Right ventricle myocardium inferior (tissue), 1 donor: Measurements from ENCODE around the gene STEAP3. TPM values are rescaled to one million over a fixed set of nuclear protein-coding genes. Genes with fewer than 3 reads are reported as not detected.

Experiments
- ATAC-seq: fragments of 200-7000 bp; cut with Tn5 transposase; one replicate; pipeline ENCODE4 v1.9.1; 2020; ENCODE audit warnings: mild to moderate bottlenecking, moderate library complexity
- DNase-seq: peaks from one replicate; pipeline ENCODE4 v3.0.0; 2021; ENCODE audit errors: missing footprints
- intact Hi-C: fragments of 100-400 bp; cut with DNase I; formaldehyde crosslinking; loops from one replicate; pipeline ENCODE4 v1.11.0; 2022
- long read RNA-seq: library from polyadenylated mRNA; unstranded; transcript quantifications from one replicate; pipeline ENCODE4 v2.0.0, GENCODE V29; 2021
- total RNA-seq: library from RNA; stranded (reverse); fragmentation: NEBNext Ultra II Directional; extraction: Animal tissue kit (Norgen Biotek cat#: 25700); gene quantifications from one replicate; pipeline ENCODE4 v1.2.1, GENCODE V29; 2021
- donor health status: DM: no; HTN: yes; CAD: no; lungs with severe emphysema.

Gene STEAP3
- total RNA-seq: 12.9 TPM
- long read RNA-seq, transcript STEAP3-202 (5 exons, 1,871 nt): major isoform, 8 of 13 reads
- long read RNA-seq, partial matches to known transcripts: 2 of 13 reads
- long read RNA-seq, other reads (novel, unspliced or antisense): 2 of 13 reads

DNA sequence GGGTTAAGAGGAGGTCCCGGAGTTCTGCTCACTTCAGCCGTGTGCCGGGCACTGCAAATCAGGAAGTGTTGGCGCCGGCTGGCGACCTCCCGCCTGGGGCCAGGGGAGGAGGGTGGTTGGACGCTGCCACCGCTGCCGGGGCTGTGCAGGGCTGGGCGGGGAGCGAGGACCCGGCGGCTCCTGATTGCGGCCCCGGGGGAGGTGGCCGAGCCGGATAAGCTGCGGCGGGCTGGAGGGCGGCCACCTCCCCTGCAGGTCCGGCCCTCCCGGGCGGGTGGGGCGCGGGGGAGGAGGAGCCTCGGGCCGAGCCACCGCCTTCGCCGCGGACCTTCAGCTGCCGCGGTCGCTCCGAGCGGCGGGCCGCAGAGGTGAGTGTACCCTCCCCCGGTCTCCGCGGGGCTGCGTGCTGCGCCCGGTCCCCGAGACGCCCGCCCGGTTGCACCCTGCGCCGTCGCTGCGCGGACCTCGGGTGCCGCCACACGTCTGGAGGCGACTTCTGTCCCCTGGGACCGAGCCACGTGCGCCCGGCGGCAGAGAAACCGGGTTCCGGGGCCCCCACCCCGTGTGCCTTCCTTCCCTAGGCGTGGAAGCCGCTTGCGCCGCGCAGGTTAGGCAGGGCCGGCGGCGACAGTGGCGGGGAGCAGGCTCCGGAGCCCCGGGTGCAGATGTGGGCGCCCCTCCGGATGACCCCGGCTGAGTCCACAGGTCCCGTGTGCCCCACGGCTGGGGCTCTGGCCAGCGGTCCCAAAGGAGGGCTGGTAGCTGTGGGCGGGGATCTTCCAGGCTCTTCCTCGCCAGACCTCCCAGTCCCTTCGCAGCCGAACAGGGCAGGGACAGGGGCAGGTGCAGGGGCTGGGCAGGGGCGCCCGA lies at the start of gene STEAP3:
Gene STEAP3 (plus strand): TSS at position 314 of the 870 bp plus-strand sequence. CDS start 7,179 bp downstream, outside the sequence.
- DNase-seq (peak; percentile 84), ATAC-seq (peak; percentile 93)
- intact Hi-C loops: loop anchor here (5.0 kb wide), 2 partner anchors 69 to 89 kb away; no protein-coding TSS in a partner anchor

DNA sequence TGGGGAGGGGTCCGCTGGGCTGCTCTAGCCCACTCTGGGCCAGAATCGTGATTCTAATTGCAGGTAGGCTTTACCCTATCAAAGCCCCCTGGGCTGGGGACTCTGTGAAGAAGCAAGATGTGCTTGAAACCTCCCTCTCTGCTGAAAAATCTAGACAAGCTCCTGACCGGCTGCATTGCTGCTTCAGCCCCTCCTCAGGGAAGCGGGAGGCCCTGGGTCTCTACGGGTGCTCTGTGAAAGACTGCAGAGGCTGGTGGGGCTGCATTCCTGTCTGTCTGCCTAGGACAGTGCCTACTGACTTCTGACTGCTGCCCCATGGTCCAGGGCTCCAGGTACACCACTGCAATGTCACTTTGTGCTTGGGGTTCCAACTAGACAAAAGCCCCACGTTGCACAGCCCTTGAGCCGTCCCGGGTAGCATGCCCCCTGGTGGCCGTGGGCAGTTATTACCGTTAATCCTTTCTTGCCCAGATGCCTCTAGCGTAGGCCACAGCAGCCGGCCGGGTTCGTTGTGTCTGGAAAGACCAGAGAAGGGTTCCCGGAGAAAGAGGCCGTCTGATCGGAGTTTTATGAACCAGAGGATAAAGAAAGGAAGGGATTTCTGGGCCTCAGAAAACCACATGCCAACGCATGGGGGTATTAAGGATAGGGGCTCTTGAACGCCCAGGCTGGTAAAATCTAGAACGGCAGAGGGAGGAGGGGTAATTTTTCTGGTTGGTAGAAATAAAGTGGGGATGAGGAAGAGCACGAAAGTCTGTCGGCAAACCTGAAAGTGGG lies 49.2 kb upstream of the STEAP3 start:
- ATAC-seq: no peak
- DNase-seq: no peak
- intact Hi-C loops: loop anchor here (5.0 kb wide), 1 partner anchor 162 kb away; no protein-coding TSS in a partner anchor

- no peak for ATAC-seq
- intact Hi-C loops: loop anchor here (5.0 kb wide), 1 partner anchor 163 kb away; no protein-coding TSS in a partner anchor
Measured at GRCh38 chr2:119174993-119175347, 48.7 kb upstream of the STEAP3 start.

GRCh38 chr2:119175517-119175916 lies 48.1 kb upstream of the STEAP3 start:
- intact Hi-C loops: no loop called here
- ATAC-seq (no peak), DNase-seq (no peak)

More at GRCh38 chr2:119174993-119175347, 48.7 kb upstream of the STEAP3 start:
- no peak for DNase-seq

DNA sequence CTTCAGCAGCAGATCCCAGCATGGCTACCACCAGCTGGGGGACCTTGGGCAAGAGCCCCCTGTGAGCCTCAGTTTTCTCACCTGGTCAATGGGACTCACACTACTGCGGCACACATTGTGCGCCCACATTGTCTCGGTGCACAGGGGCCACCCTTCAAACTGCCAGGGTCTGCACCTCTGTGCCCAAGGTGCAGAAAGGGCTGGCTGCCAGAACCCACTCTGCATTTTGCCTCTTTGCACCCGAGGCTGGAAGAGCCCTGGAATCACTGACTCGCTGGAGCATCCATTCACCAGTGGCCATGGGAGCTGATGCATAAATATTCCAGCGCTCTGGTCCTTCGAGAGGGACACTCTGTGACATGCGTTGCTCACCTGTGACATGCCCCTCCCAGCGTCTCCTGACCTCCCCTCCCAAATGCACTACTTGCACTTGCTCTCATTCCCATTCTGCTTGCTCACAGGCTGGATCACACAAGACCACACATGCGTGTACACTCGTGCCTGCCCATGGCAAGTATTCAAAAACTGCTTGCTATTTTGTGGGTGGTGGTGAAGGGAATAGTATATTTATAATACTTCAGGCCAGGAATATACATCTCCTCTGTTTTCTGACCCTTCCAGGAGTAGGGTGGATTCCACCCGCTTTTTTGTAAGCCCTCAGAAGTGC lies 46.3 kb upstream of the STEAP3 start:
- intact Hi-C loops: no loop called here
- ATAC-seq (no peak), DNase-seq (no peak)

- DNase-seq (no peak), ATAC-seq (no peak)
- intact Hi-C loops: no loop called here
Measured at GRCh38 chr2:119177838-119178190, 45.8 kb upstream of the STEAP3 start.

- DNase-seq (no peak), ATAC-seq (no peak)
- intact Hi-C loops: no loop called here
Measured at GRCh38 chr2:119178776-119179175, 44.9 kb upstream of the STEAP3 start.

DNA sequence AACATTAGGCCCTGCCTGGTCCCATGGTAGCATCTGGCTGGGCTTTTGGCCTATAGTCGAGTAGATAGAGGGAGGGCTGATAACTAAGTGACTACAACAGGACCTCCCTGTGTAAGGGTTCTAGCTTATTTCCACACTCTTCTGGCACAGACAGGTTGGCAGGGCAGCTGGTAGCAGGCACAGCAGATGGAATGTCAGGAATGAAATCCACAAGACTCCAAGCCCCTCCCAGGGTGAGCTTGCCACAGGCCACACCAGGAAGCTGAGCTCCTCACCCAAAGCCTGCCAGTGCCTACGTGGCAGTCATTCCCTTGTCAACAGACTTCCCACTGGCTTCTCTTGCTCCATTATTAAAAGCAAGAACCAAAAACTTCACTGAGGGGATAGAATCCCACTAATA lies 44.4 kb upstream of the STEAP3 start:
- DNase-seq (no peak), ATAC-seq (peak; percentile 42)
- intact Hi-C loops: no loop called here

DNA sequence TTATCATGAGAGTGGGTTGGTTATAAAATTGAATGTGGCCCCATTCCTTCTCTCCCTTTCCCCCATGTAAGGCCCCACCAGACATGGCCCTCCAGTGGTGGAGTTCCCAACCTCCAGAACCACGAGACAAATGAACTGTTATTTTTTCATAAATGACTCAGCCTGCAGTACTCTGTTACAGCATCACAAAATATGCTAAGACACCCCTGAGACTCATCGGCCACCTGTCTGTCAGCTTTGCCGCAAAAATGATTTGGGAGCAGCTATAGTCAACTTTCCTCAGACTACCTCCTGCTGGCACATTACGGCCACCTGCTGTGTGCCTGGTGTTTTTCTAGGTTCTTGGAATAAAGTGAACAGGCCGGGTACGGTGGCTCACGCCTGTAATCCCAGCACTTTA lies 43.6 kb upstream of the STEAP3 start:
- no peak for ATAC-seq
- DNase-seq: no peak
- intact Hi-C loops: no loop called here

DNA sequence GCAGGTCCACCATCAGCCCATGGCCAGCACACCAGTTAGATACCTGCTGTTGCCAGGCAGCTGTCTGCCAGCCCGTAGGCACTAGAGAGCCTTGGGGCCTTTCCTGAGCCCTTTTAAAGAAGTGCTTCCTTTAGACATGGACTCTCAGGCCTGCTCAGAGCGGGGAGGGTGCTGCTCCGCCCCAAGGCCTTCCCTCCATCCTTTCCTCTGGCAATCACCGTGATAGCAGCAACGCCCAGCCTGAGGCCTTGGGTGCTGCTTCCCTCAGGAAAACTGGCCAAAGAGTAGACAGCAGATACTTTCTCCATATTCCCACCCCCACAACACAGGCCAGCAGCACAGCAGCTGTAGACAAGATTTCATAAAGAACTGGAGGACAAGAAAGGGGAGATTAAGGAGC lies 42.7 kb upstream of the STEAP3 start:
- intact Hi-C loops: no loop called here
- ATAC-seq: no peak

GRCh38 chr2:119181391-119181790 lies 42.2 kb upstream of the STEAP3 start:
- DNase-seq (no peak), ATAC-seq (no peak)
- intact Hi-C loops: no loop called here

More for the DNA sequence above, 42.7 kb upstream of the STEAP3 start:
- no peak for DNase-seq

DNA sequence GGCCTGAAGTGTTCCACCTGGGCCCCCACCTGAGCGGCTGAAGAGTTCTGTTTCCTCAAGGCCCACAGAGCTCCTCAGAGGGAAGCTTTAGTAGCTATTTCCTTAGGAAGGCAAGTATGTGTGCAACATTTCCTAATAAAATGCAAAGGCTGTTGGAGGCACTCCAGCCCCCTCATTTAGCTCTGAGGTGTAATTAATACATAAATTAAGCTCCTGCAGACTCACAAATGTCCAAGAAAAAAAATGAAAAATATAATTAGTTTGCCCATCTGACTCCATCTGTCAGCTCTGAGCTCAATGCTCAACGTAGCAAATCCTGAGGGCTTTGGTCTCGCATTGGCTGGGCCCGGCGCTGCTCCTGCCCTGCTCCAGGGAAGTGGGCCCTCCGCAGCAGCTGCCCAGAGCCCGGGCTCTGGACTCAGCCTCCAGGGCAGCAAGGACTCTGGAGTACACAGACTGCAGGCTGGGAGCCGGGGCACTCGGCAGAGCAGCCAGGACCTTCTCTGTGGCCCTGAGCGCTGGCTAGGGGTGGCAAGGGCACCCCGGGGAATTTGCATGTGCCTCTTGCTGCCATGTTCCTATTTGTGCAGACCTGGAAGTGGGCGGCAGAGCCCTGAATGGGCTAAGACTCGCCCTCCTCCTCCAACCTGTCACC lies 41.7 kb upstream of the STEAP3 start:
- no peak for DNase-seq
- intact Hi-C loops: no loop called here
- ATAC-seq: no peak

DNA sequence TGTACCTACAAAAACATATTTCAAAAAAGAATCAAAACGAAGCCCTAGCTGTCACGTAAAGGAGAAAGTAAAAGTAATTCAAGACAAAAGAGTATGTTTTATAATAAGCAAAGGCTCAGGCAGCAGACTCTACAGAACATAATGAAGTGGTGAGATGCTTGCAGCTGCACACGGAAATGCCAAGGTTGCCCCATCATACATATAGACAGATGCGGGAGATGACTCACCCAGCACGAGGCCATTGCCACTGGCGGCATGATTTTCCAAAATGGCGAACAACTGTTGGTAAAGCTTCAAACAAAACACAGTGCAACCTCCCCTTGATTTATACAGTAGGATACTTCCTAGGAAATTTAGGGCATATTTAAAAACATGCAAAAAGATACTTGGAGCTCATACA lies 39.1 kb upstream of the STEAP3 start:
- DNase-seq: no peak
- ATAC-seq: no peak
- intact Hi-C loops: no loop called here

DNA sequence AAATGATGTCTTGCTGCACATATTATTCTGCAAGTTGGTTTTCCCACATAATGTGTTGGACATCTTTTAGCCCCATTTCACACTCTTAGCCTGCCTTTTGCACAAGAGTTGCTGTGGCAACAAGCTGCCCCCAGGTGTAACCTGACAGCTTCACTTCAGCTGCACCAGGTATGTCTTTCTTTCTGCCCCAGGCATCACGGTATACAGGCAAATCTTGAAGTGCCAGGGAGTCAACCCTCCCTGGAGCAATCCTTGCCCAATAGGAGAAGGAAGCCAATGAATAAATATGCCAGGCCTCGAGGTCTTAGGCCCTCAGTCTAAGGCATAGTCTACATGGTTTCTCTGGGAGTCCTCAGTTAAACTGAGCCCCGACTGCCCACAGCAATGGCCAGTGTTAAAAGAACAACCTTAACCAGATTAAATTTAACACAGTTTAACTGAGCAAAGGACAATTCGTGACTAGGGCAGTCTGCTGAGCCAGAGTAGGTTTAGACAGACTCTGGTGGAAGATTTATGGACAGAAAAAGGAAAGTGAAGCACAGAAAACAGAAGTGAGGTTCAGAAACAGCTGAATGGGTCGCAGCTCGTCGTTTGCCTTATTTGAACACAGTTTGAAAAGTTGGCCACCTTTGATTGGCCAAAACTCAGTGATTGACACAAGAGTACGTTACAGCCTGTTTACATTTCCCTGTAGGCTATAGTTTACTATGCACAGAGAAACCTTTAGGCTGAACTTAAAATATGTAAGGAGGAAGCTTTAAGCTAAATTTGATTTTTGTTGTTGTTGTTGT lies 33.1 kb upstream of the STEAP3 start:
- DNase-seq (no peak), ATAC-seq (no peak)
- intact Hi-C loops: no loop called here

GRCh38 chr2:119192893-119193292 lies 30.7 kb upstream of the STEAP3 start:
- intact Hi-C loops: no loop called here
- no peak for ATAC-seq
- DNase-seq: no peak

- ATAC-seq: no peak
- DNase-seq: no peak
- intact Hi-C loops: no loop called here
Measured at GRCh38 chr2:119195001-119195400, 28.6 kb upstream of the STEAP3 start.

- intact Hi-C loops: no loop called here
- no peak for ATAC-seq
- no peak for DNase-seq
Measured at GRCh38 chr2:119195887-119196286, 27.7 kb upstream of the STEAP3 start.
